Endothelial cell of umbilical vein (primary cell): ENCODE data around the gene RALGPS2. TPM values are rescaled to one million over a fixed set of nuclear protein-coding genes. Genes with fewer than 3 reads are reported as not detected.

ENCODE experiments used
- BruUV-seq: library from RNA; stranded (reverse); fragments of 400-500 nt; replicated peaks from 2 replicates; lab custom pipeline; 2021; lab: Mats Ljungman, UMichigan
- CTCF ChIA-PET: fragments of 300-600, 350-600 bp; sonication (Branson Sonifier 250); formaldehyde crosslinking; loops from one replicate; lab custom pipeline; 2021; ENCODE audit warnings: antibody characterized with exemption, inconsistent platforms; lab: Charles Lee
- POLR2A ChIA-PET: fragments of 300-600, 350-600 bp; sonication (Branson Sonifier 250); formaldehyde crosslinking; loops from one replicate; lab custom pipeline; 2021; ENCODE audit warnings: antibody characterized with exemption, inconsistent platforms; lab: Charles Lee
- DNase-seq: peaks from one replicate; pipeline ENCODE4 v3.0.0-alpha.2; 2011; ENCODE audit warnings: low read depth, low spot score
- FAIRE-seq: peaks from 2 replicates; lab custom pipeline; 2011; peaks lifted over from hg19 to GRCh38; lab: Jason Lieb, UNC
- H2AFZ ChIP-seq: 2 replicates; pipeline ENCODE4 v1.6.0; 2012; ENCODE audit warnings: low read depth, low read length, control low read depth, inconsistent platforms
- H3K27ac ChIP-seq: 2 replicates; pipeline ENCODE4 v1.5.1; 2011; ENCODE audit warnings: low read depth, mild to moderate bottlenecking, control low read depth, low read length, moderate library complexity; ENCODE audit not compliant: insufficient read depth
- H3K27me3 ChIP-seq, 2 experiments: 2 replicates each; pipeline versions ENCODE4 v1.6.0 to v1.6.1; 2011; ENCODE audit warnings: low read length in 2 of 2, mixed read lengths in 1 of 2; ENCODE audit not compliant: control insufficient read depth in 2 of 2, insufficient read depth in 2 of 2
- H3K36me3 ChIP-seq, 2 experiments: 2 replicates in 1 of 2; 3 replicates in 1 of 2; pipeline ENCODE4 v1.5.1; 2011; ENCODE audit warnings: low read length in 2 of 2, mild to moderate bottlenecking in 1 of 2, moderate library complexity in 1 of 2; ENCODE audit not compliant: control insufficient read depth in 2 of 2, insufficient read depth in 2 of 2; ENCODE audit errors: extremely low read depth in 1 of 2
- H3K4me1 ChIP-seq: 3 replicates; pipeline ENCODE4 v1.5.1; 2011; ENCODE audit warnings: mild to moderate bottlenecking, low read length; ENCODE audit not compliant: control insufficient read depth, insufficient read depth; ENCODE audit errors: extremely low read depth
- H3K4me2 ChIP-seq: 2 replicates; pipeline ENCODE4 v1.6.1; 2011; ENCODE audit warnings: low read length, control low read depth, mixed read lengths; ENCODE audit not compliant: insufficient read depth
- H3K4me3 ChIP-seq, 3 experiments: fragments of 200-600 bp in 1 of 3; sonication (generic), shearing (Covaris generic) in 1 of 3; replicated peaks in 1 of 3; 2 replicates each; pipeline ENCODE4 v1.5.1; 2011 to 2016; ENCODE audit warnings: control low read depth in 3 of 3, low read length in 3 of 3, mild to moderate bottlenecking in 2 of 3, inconsistent platforms in 1 of 3, low read depth in 1 of 3, moderate library complexity in 1 of 3; ENCODE audit not compliant: insufficient read depth in 1 of 3
- H3K79me2 ChIP-seq: 2 replicates; pipeline ENCODE4 v1.6.0; 2012; ENCODE audit warnings: low read length, inconsistent platforms; ENCODE audit not compliant: control insufficient read depth, insufficient read depth
- H3K9ac ChIP-seq: replicated peaks from 2 replicates; pipeline ENCODE3; 2011; ENCODE audit warnings: low read length, control low read depth; ENCODE audit not compliant: insufficient read depth; ENCODE audit errors: extremely low read depth
- H3K9me1 ChIP-seq: replicated peaks from 3 replicates; pipeline ENCODE4 v1.6.0; 2011; ENCODE audit warnings: mild to moderate bottlenecking, low read length; ENCODE audit not compliant: control insufficient read depth, insufficient read depth; ENCODE audit errors: extremely low read depth
- H3K9me3 ChIP-seq: replicated peaks from 2 replicates; pipeline ENCODE4 v1.5.1; 2012; ENCODE audit warnings: low read length, inconsistent platforms; ENCODE audit not compliant: control insufficient read depth, insufficient read depth
- H4K20me1 ChIP-seq: replicated peaks from 2 replicates; pipeline ENCODE3; 2011; ENCODE audit warnings: mild to moderate bottlenecking, low read length; ENCODE audit not compliant: control insufficient read depth, insufficient read depth; ENCODE audit errors: extremely low read depth
- EZH2 ChIP-seq: IDR thresholded peaks from 2 replicates; pipeline ENCODE4 v1.6.1; 2012; ENCODE audit warnings: borderline replicate concordance, low read depth, mild to moderate bottlenecking, moderate library complexity, low read length, inconsistent platforms; ENCODE audit not compliant: severe bottlenecking
- FOS ChIP-seq: IDR thresholded peaks from 2 replicates; pipeline ENCODE4 v1.6.1; 2011; ENCODE audit warnings: mild to moderate bottlenecking, low read length, moderate library complexity, borderline replicate concordance; ENCODE audit not compliant: insufficient read depth
- GATA2 ChIP-seq: IDR thresholded peaks from 2 replicates; pipeline ENCODE4 v1.7.0; 2011; ENCODE audit warnings: low read depth, mild to moderate bottlenecking, moderate library complexity, mixed read lengths, low read length; ENCODE audit not compliant: insufficient read length, insufficient read depth
- JUN ChIP-seq: IDR thresholded peaks from 2 replicates; pipeline ENCODE4 v1.6.1; 2011; ENCODE audit warnings: borderline replicate concordance, low read depth; ENCODE audit not compliant: insufficient read length, insufficient read depth
- MYC ChIP-seq: IDR thresholded peaks from one replicate; pipeline ENCODE4 v1.6.1; 2011; ENCODE audit warnings: mild to moderate bottlenecking, low read depth, low read length
- POLR2A ChIP-seq: IDR thresholded peaks from 2 replicates; pipeline ENCODE4 v1.6.1; 2012; ENCODE audit warnings: low read depth, mild to moderate bottlenecking, control low read depth, low read length
- POLR2AphosphoS5 ChIP-seq: IDR thresholded peaks from 2 replicates; pipeline ENCODE4 v1.6.1; 2012; ENCODE audit warnings: low read depth, mild to moderate bottlenecking, control low read depth, low read length, moderate library complexity; ENCODE audit not compliant: insufficient read depth
- dilution Hi-C: fragments of 300-500 bp; cut with MboI; formaldehyde crosslinking; loops from one replicate; pipeline ENCODE4 v1.15.0; 2019; ENCODE audit warnings: low sequenced_read_pairs; ENCODE audit not compliant: extremely low pct_ligation_motif_present
- intact Hi-C: fragments of 100-400 bp; cut with micrococcal nuclease; formaldehyde crosslinking; loops from one replicate; pipeline ENCODE4 v1.10.0; 2022
- polyA plus RNA-seq, 4 experiments: library from polyadenylated mRNA; depleted of rRNA in 3 of 4; stranded (reverse) in 3 of 4; unstranded in 1 of 4; fragments of >200 nt; gene quantifications; 2 replicates each; pipeline versions ENCODE4 v1.2.1 to v1.2.3, GENCODE V29; 2011 to 2012; ENCODE audit warnings: missing spikeins in 1 of 4
- total RNA-seq: library from RNA; stranded (reverse); gene quantifications from 2 replicates; pipeline ENCODE4 v1.2.3, GENCODE V29; 2021
- TF ChIP-seq, protein P1 (sequence below), 2 donors: IDR thresholded peaks; 1 replicate in 1 of 2; 2 replicates in 1 of 2; pipeline ENCODE4 v1.5.1; 2011; ENCODE audit warnings: low read length in 2 of 2, mild to moderate bottlenecking in 2 of 2, moderate library complexity in 2 of 2, control low read depth in 1 of 2, inconsistent platforms in 1 of 2, low read depth in 1 of 2; ENCODE audit not compliant: insufficient read depth in 1 of 2; ENCODE audit errors: extremely low read depth in 1 of 2
- TF ChIP-seq, protein P2 (sequence below): IDR thresholded peaks from 2 replicates; pipeline ENCODE4 v1.6.1; 2011; ENCODE audit not compliant: insufficient read depth, insufficient read length

RALGPS2 gene
- total and polyA plus RNA-seq, 2 donors (not counting 3 experiments of a cell fraction or from before 2014, with no cell fraction given): 4.6 to 27.7 TPM

DNA sequence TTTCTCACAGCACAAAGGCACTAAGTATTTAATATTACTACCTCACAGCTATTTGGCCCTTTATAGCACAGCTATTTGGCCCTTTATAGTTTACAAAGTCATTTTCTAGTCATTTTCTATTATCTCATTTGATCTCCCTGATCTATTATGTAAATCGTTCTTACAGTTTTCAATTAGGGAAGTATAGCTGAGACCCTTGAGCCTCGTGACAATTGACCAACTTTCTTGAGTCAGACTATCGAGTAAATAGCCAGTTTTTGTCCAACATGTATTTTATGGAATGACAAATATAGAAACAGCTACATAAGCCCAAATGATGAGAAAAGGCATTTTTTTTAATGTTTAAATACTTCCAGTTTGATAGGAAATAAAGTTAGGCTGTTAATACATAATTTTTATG, 152.9 kb downstream of the RALGPS2 start:
- H3K4me3 ChIP-seq: no peak overlapping the region
- BruUV-seq: no TSS peak
- POLR2A ChIA-PET: no interaction called here
- TF ChIP-seq JUN (no peak), POLR2A (no peak), EZH2 (no peak), POLR2AphosphoS5 (no peak), GATA2 (no peak), FOS (no peak), MYC (no peak)
- TF ChIP-seq, protein P1, sequence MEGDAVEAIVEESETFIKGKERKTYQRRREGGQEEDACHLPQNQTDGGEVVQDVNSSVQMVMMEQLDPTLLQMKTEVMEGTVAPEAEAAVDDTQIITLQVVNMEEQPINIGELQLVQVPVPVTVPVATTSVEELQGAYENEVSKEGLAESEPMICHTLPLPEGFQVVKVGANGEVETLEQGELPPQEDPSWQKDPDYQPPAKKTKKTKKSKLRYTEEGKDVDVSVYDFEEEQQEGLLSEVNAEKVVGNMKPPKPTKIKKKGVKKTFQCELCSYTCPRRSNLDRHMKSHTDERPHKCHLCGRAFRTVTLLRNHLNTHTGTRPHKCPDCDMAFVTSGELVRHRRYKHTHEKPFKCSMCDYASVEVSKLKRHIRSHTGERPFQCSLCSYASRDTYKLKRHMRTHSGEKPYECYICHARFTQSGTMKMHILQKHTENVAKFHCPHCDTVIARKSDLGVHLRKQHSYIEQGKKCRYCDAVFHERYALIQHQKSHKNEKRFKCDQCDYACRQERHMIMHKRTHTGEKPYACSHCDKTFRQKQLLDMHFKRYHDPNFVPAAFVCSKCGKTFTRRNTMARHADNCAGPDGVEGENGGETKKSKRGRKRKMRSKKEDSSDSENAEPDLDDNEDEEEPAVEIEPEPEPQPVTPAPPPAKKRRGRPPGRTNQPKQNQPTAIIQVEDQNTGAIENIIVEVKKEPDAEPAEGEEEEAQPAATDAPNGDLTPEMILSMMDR (IDR thresholded peaks at IDR 0.05; ENCODE audit: extremely low read depth in 1 of 2, insufficient read depth in 1 of 2, low read depth in 1 of 2, low read length in 2 of 2): no peak
- TF ChIP-seq, protein P2, sequence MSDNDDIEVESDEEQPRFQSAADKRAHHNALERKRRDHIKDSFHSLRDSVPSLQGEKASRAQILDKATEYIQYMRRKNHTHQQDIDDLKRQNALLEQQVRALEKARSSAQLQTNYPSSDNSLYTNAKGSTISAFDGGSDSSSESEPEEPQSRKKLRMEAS: no peak
- H3K9ac ChIP-seq: no peak overlapping the region
- intact Hi-C loops (no loop called here), dilution Hi-C loops (no loop called here)
- no peak overlapping the region for H2AFZ ChIP-seq
- peaks cover 3% of the 10 kb centered on the region for H4K20me1 ChIP-seq
- H3K27ac ChIP-seq: no peak overlapping the region
- H3K9me3 ChIP-seq: no peaks in the 10 kb centered on the region
- no peaks in the 10 kb centered on the region for H3K9me1 ChIP-seq
- no peaks in the 10 kb centered on the region for H3K36me3 ChIP-seq
- no peaks in the 10 kb centered on the region for H3K27me3 ChIP-seq
- H3K79me2 ChIP-seq: no peaks in the 10 kb centered on the region
- DNase-seq (no peak), FAIRE-seq (no peak)
- H3K4me1 ChIP-seq: no peaks in the 10 kb centered on the region
- no peak overlapping the region for H3K4me2 ChIP-seq
- CTCF ChIA-PET: interaction anchor here (1.5 kb wide), 2 partner anchors 15 to 23 kb away, joined by 3 to 4 read pairs; no protein-coding TSS in a partner anchor
